Muscle layer of duodenum (tissue), 2 donors: ENCODE data around the gene APOH.

ENCODE experiments used
- H3K27ac ChIP-seq: one replicate; pipeline ENCODE4 v1.7.0; 2013; ENCODE audit warnings: mild to moderate bottlenecking, low read length
- H3K27me3 ChIP-seq: one replicate; pipeline ENCODE4 v1.7.0; 2013; ENCODE audit warnings: low read depth, mild to moderate bottlenecking, control low read depth, low read length
- H3K36me3 ChIP-seq, 2 donors: one replicate each; pipeline ENCODE4 v1.7.0; 2013; ENCODE audit warnings: low read length in 2 of 2, control low read depth in 1 of 2, mild to moderate bottlenecking in 1 of 2; ENCODE audit not compliant: insufficient read depth in 2 of 2, control insufficient read depth in 1 of 2
- H3K4me1 ChIP-seq, 2 donors: one replicate each; pipeline ENCODE4 v1.7.0; 2013; ENCODE audit warnings: low read length in 2 of 2, mild to moderate bottlenecking in 2 of 2, control low read depth in 1 of 2, moderate library complexity in 1 of 2; ENCODE audit not compliant: insufficient read depth in 2 of 2, control insufficient read depth in 1 of 2
- H3K4me3 ChIP-seq, 2 donors: one replicate each; pipeline ENCODE4 v1.7.0; 2013; ENCODE audit warnings: low read length in 2 of 2, low read depth in 1 of 2, mild to moderate bottlenecking in 1 of 2
- H3K9me3 ChIP-seq, 2 donors: one replicate each; pipeline ENCODE4 v1.7.0; 2013; ENCODE audit warnings: low read length in 2 of 2, control low read depth in 1 of 2, mild to moderate bottlenecking in 1 of 2; ENCODE audit not compliant: control insufficient read depth in 1 of 2
- donor health status: healthy.

The APOH gene, protein sequence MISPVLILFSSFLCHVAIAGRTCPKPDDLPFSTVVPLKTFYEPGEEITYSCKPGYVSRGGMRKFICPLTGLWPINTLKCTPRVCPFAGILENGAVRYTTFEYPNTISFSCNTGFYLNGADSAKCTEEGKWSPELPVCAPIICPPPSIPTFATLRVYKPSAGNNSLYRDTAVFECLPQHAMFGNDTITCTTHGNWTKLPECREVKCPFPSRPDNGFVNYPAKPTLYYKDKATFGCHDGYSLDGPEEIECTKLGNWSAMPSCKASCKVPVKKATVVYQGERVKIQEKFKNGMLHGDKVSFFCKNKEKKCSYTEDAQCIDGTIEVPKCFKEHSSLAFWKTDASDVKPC

DNA sequence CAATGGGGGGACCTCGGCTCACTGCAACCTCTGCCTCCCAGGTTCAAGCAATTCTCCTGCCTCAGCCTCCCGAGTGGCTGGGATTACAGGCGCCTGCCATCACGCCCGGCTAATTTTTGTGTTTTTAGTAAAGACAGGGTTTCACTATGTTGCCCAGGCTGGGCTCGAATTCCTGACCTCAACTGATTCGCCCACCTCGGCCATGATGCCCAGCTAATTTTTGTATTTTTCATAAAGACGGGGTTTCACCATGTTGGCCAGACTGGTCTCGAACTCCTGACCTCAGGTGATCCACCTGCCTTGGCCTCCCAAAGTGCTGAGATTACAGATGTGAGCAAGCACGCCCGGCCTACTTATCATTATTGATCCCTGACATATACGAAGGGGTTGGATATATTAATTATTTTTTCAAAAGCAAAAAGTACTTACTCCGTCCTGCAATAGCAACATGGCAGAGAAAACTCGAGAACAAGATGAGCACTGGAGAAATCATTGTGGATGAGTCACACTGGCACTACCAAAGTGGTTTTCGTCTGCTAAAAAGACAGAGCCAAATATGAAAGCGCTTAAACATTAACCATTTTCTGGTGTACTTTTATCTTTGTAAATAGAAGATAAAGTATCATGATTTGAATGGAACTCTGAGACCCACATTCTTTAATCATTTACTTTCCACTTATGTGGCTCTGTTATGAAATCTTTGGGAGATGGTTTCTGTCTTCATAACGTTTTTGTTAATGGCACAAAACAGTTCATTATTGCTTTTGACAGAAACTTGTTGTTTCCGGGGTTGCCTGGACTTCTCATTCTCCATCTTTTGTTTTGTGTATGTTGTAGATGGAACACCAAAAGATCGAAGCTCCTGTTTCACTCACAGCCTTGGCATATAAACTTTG, at the start of gene APOH:
APOH (minus strand) TSS at position 529 of the 896 bp plus-strand sequence; CDS start at position 493, 36 bp downstream.
- no peaks in the 10 kb centered on the region for H3K4me1 ChIP-seq
- H3K27ac ChIP-seq, result no peak within 1 kb of the TSS
- H3K9me3 ChIP-seq, result no peaks in the 10 kb centered on the region
- no peaks in the 10 kb centered on the region for H3K27me3 ChIP-seq
- no peak within 1 kb of the TSS for H3K4me3 ChIP-seq
- no peaks in the 10 kb centered on the region for H3K36me3 ChIP-seq

DNA sequence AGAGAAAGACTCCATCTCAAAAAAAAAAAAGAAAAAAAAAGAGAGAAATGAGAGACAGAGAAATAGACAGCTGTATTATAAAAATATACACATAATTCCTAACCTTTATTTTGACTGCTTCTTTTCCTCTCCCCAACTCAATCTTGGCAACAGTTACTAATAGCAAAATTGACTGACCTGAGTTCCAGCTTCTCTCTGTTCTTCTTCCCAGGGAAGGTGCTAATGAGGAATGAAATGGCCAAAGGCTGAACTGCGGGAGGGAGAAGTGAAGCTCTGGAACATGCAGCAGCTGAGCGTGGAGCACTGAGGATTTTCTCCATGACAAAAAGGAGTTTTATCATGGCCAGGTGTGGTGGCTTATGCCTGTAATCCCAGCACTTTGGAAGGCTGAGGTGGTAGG, 48.0 kb upstream of the APOH start:
- Histone ChIP-seq H3K36me3 (no peaks in the 10 kb centered on the region), H3K27me3 (no peaks in the 10 kb centered on the region), H3K9me3 (no peaks in the 10 kb centered on the region)

DNA sequence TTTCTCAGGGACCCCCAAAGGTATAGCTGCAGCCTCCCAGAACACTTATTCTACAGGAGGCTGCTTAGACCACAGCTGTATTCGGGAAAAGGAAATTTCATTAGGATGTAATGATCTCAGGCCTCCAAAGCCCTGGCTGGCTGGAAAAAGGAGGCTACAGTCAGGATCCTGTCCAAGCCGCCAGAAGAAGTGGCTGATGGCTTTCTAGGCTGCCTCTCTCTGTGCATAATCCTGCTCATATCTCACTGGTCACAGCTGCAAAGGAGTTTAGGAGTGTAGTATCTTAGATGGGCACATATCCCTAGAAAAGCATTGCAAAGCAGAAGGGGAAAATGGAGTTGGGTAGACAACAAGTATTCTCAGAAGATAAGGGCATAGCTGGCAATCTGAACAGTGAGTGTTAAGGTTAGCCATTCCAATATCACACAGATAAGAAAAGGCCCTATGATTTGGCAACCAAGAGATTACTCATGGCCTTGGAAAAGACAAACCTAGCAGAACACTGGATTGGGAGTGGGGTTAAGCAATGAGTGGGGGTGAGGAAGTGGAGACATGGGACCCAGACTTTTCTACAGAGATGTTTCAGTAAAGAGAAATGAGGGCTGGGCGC, 47.2 kb upstream of the APOH start:
- Histone ChIP-seq H3K36me3 (no peaks in the 10 kb centered on the region), H3K27ac (no peak overlapping the region), H3K4me3 (no peak overlapping the region), H3K27me3 (no peaks in the 10 kb centered on the region), H3K9me3 (no peaks in the 10 kb centered on the region), H3K4me1 (peaks cover 0 to 7% of the 10 kb centered on the region in 2 donors)

More for the DNA sequence above, 48.0 kb upstream of the APOH start:
- Histone ChIP-seq H3K27ac (no peak overlapping the region), H3K4me1 (peaks cover 0 to 7% of the 10 kb centered on the region in 2 donors), H3K4me3 (no peak overlapping the region)

DNA sequence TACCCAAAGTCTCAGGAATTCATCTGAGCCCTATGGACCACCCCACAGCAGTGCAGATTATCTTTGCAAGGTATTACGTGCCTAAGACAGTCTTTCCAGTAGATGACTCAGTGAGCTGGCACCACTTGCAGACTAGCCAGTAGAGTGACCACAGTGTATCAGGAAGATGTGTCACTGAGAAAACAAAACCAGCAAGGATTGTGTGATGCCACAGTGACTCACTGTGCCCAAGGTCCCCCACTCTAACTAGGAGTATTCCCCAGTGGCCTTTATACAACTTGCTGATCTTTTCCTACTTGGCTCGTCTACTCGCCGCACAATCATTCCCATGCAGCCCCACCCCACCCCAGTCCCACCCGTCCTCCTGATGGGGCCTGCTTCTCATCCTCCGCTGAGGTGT, 46.4 kb upstream of the APOH start:
- Histone ChIP-seq H3K9me3 (no peaks in the 10 kb centered on the region), H3K27ac (no peak overlapping the region), H3K4me3 (no peak overlapping the region), H3K4me1 (peaks cover 0 to 7% of the 10 kb centered on the region in 2 donors), H3K36me3 (no peaks in the 10 kb centered on the region), H3K27me3 (no peaks in the 10 kb centered on the region)

DNA sequence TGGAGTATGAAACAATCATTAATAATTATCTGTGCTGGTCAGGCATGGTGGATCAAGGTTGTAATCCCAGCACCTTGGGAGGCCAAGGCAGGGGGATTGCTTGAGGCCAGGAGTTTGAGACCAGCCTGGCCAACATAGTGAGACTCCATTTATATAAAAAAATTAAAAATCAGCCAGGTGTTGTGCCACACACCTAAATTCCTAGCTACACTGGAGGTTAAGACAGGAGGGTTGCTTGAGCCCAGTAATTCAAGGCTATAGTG, 44.3 kb upstream of the APOH start:
- Histone ChIP-seq H3K36me3 (no peaks in the 10 kb centered on the region), H3K4me1 (peaks cover 0 to 7% of the 10 kb centered on the region in 2 donors), H3K9me3 (no peaks in the 10 kb centered on the region), H3K27me3 (no peaks in the 10 kb centered on the region), H3K27ac (no peak overlapping the region), H3K4me3 (no peak overlapping the region)

DNA sequence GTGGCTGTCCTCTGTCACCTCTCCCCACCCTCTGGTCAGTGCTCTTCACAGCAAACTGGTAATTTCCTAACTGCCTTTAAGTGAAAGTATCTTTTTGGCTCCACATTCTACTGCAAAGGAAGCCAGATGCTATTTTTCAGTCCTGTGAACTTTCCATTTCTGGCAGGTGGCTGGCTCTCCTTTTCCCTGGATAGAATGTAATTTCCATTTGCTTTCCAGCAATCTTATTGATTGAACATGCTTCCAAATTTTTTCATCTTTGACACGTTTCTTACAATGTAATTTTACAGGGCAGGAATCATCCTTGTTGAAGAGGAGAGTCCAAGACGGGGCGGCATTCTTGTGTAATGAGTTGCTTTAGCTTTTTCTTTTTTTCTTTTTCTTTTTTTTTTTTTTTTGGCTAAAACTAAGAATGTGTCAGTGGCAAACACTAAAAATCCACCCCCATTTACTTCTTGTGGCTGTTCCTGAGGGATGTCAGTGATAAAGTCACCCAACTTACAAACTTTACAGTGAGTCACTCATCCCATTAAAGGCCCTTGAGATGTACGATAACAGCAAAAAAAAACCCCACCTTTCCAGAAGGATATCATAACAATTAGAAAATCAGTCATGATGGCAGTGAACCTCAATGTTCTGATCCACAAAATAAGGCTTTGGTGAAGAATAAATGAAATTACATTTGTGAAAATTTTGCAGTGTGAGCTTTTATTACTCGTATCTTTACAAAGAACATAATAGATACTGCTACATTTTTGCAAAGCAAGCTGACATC, 43.8 kb upstream of the APOH start:
- no peaks in the 10 kb centered on the region for H3K9me3 ChIP-seq
- no peak overlapping the region for H3K4me3 ChIP-seq
- no peaks in the 10 kb centered on the region for H3K27me3 ChIP-seq
- H3K4me1 ChIP-seq, result peaks cover 0 to 7% of the 10 kb centered on the region in 2 donors
- no peak overlapping the region for H3K27ac ChIP-seq
- H3K36me3 ChIP-seq, result no peaks in the 10 kb centered on the region

DNA sequence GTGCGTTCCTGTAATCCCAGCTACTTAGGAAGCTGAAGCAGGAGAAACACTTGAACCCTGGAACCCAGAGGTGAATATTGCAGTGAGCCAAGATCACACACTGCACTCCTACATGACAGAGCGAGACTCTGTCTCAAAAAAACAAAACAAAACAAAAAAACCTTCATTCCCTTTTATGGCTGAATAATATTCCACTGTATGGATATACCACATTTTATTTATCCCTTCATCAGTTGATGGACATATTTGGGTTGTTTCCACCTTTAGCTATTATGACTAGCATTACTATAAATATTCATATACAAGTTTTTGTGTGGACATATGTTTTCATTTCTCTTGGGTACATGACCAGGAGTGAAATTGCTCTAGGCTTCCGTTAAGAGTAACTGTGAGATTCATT, 42.3 kb upstream of the APOH start:
- Histone ChIP-seq H3K27me3 (no peaks in the 10 kb centered on the region), H3K9me3 (no peaks in the 10 kb centered on the region), H3K36me3 (no peaks in the 10 kb centered on the region), H3K27ac (no peak overlapping the region), H3K4me1 (peaks cover 0 to 7% of the 10 kb centered on the region in 2 donors), H3K4me3 (no peak overlapping the region)

DNA sequence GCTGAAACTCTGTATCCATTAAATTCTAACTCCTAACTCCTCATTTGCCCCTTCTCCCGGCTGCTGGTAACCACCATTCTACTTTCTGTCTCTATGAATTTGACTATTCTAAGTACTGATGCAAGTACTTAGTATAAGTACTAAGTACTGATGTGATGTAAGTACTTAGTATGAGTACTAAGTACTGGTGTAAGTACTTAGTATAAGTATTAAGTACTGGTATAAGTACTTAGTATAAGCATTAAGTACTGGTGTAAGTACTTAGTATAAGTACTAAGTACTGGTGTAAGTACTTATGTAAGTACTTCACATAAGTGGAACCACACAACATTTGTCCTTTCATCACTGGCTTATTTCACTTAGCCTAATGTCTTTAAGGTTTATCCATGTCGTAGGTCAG, 40.9 kb upstream of the APOH start:
- no peak overlapping the region for H3K27ac ChIP-seq
- H3K27me3 ChIP-seq, result no peaks in the 10 kb centered on the region
- no peak overlapping the region for H3K4me3 ChIP-seq
- no peaks in the 10 kb centered on the region for H3K9me3 ChIP-seq
- H3K36me3 ChIP-seq, result no peaks in the 10 kb centered on the region
- H3K4me1 ChIP-seq, result peaks cover 0 to 7% of the 10 kb centered on the region in 2 donors

DNA sequence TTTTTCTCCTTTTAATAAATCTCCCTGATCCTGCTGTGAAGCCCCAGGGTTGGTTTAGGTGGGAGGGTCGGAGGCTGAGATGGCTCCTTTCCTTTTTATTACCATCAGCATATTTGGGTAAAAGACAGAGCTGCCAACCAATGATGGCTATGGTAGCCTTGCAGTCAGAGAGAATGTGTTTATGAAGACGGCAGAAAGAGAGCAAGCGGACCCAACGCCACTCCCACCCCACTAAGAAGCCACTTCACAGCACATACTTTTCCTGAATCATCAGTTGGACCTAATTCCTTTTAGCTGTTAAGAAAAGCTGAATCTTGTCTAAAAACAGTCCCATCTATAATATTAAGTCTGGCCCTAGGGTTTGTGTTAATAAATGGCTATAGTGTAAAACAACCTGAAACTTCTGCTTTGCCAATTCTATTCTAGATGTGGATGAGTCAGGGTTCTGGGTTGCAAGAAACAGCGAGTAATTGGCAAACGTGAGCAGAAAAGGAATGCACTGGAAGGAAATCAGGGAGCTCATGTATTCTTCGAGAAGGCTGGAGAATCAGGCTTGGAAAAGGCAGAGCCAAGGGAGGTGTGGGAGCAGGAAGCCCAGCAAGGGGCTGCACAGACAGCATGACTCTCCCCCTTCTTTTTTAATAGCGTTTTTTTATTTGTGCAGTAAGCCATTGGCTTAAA, 39.2 kb upstream of the APOH start:
- no peak overlapping the region for H3K27ac ChIP-seq
- H3K9me3 ChIP-seq, result no peaks in the 10 kb centered on the region
- H3K27me3 ChIP-seq, result no peaks in the 10 kb centered on the region
- peaks cover 0 to 3% of the 10 kb centered on the region in 2 donors for H3K4me1 ChIP-seq
- no peak overlapping the region for H3K4me3 ChIP-seq
- no peaks in the 10 kb centered on the region for H3K36me3 ChIP-seq

DNA sequence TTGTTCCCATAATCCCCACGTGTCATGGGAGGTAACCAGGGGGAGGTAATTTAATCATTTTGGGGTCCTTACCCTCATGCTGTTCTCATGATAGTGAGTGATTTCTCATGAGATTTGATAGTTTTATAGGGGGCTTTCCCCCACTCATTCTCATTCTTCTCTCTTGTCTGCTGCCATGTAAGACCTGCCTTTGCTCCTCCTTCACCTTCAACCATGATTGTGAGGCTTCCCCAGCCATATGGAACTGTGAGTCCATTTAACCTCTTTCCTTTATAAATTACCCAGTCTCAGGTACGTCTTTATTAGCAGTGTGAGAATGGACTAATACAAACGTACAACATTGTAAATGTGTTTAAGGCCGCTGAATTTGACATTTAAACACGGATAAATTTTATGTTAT, 35.5 kb upstream of the APOH start:
- Histone ChIP-seq H3K27me3 (no peaks in the 10 kb centered on the region), H3K9me3 (no peaks in the 10 kb centered on the region), H3K36me3 (no peaks in the 10 kb centered on the region), H3K27ac (no peak overlapping the region), H3K4me3 (no peak overlapping the region), H3K4me1 (no peaks in the 10 kb centered on the region)
